ENCODE data around the gene SGF29.
"Not testable (repeated sequence)": the region's sequence is repeated elsewhere in the genome, so short reads cannot be mapped to it uniquely, and the experiment has no call there.

Gene SGF29

GRCh38 chr16:28532940-28533647, 20.6 kb upstream of the SGF29 start:
- no peak for DNase-seq (ENCODE audit: low read depth in 2 of 3, low spot score in 2 of 3)

GRCh38 chr16:28534542-28535373, 19.0 kb upstream of the SGF29 start:
- DNase-seq (ENCODE audit: low read depth in 2 of 3, low spot score in 2 of 3), result no peak

- no peak for DNase-seq (ENCODE audit: low read depth in 2 of 3, low spot score in 2 of 3)
Measured at GRCh38 chr16:28537076-28537475, 16.6 kb upstream of the SGF29 start.

GRCh38 chr16:28537964-28538732, 15.6 kb upstream of the SGF29 start:
- DNase-seq (ENCODE audit: low read depth in 2 of 3, low spot score in 2 of 3), result no peak

- DNase-seq (ENCODE audit: low read depth in 2 of 3, low spot score in 2 of 3), result no peak
Measured at GRCh38 chr16:28538733-28539596, 14.8 kb upstream of the SGF29 start, which contains the start of gene NUPR1. TSS of gene NUPR1 (minus strand) at chr16:28538974. CDS start at chr16:28538907, 67 bp downstream.

GRCh38 chr16:28540346-28540745, 13.4 kb upstream of the SGF29 start:
- no peak for DNase-seq (ENCODE audit: low read depth in 2 of 3, low spot score in 2 of 3)

GRCh38 chr16:28542646-28543045, 11.1 kb upstream of the SGF29 start:
- no peak for DNase-seq (ENCODE audit: low read depth in 2 of 3, low spot score in 2 of 3)

- no peak for DNase-seq (ENCODE audit: low read depth in 2 of 3, low spot score in 2 of 3)
Measured at GRCh38 chr16:28543072-28543471, 10.6 kb upstream of the SGF29 start.

- no peak for DNase-seq (ENCODE audit: low read depth in 2 of 3, low spot score in 2 of 3)
Measured at GRCh38 chr16:28544998-28545397, 8.7 kb upstream of the SGF29 start.

- DNase-seq (ENCODE audit: low read depth in 2 of 3, low spot score in 2 of 3), result not testable (repeated sequence)
Measured at GRCh38 chr16:28545964-28546363, 7.8 kb upstream of the SGF29 start.

GRCh38 chr16:28546626-28547025, 7.1 kb upstream of the SGF29 start:
- DNase-seq (ENCODE audit: low read depth in 2 of 3, low spot score in 2 of 3), result no peak

- DNase-seq (ENCODE audit: low read depth in 2 of 3, low spot score in 2 of 3), result no peak
Measured at GRCh38 chr16:28548306-28548802, 5.4 kb upstream of the SGF29 start.

GRCh38 chr16:28549301-28549899, 4.3 kb upstream of the SGF29 start:
- DNase-seq (ENCODE audit: low read depth in 2 of 3, low spot score in 2 of 3), result no peak

- no peak for DNase-seq (ENCODE audit: low read depth in 2 of 3, low spot score in 2 of 3)
Measured at GRCh38 chr16:28554634-28555423, 1.1 kb downstream of the SGF29 start.

GRCh38 chr16:28555561-28555960, 1.8 kb downstream of the SGF29 start:
- no peak for DNase-seq (ENCODE audit: low read depth in 2 of 3, low spot score in 2 of 3)

GRCh38 chr16:28556914-28557320, 3.2 kb downstream of the SGF29 start:
- DNase-seq (ENCODE audit: low read depth in 2 of 3, low spot score in 2 of 3), result no peak

- no peak for DNase-seq (ENCODE audit: low read depth in 2 of 3, low spot score in 2 of 3)
Measured at GRCh38 chr16:28558456-28558855, 4.7 kb downstream of the SGF29 start.

GRCh38 chr16:28561557-28562187, 8.0 kb downstream of the SGF29 start:
- no peak for DNase-seq (ENCODE audit: low read depth in 2 of 3, low spot score in 2 of 3)

- no peak for DNase-seq (ENCODE audit: low read depth in 2 of 3, low spot score in 2 of 3)
Measured at GRCh38 chr16:28562199-28562598, 8.5 kb downstream of the SGF29 start.

Data from activated CD8-positive, alpha-beta memory T cell treated with anti-CD3 and anti-CD28 coated beads for 48 hours (primary cell).